OCI-LY3 (cell line): ENCODE results near the gene ROCK1.

Experiments
- H2AFZ ChIP-seq: fragments of 200-600, 300-600 bp; shearing (Covaris generic); 2 replicates; pipeline ENCODE4 v1.6.0; 2014; ENCODE audit warnings: antibody characterized with exemption, low read depth, low read length
- H3K27ac ChIP-seq: fragments of 200-600, 300-600 bp; sonication (generic); 2 replicates; pipeline ENCODE4 v1.5.1; 2014; ENCODE audit warnings: mild to moderate bottlenecking, low read length, moderate library complexity, mixed read lengths
- H3K27me3 ChIP-seq: fragments of 200-600, 300-600 bp; sonication (generic); 2 replicates; pipeline ENCODE4 v1.6.1; 2014; ENCODE audit warnings: low read depth, low read length, mixed read lengths
- H3K36me3 ChIP-seq: fragments of 200-600, 300-600 bp; sonication (generic); replicated peaks from 2 replicates; pipeline ENCODE3; 2014; ENCODE audit warnings: low read depth, low read length, mixed read lengths
- H3K4me1 ChIP-seq: fragments of 300-600, 200-600 bp; sonication (generic); 2 replicates; pipeline ENCODE4 v1.6.1; 2014; ENCODE audit warnings: low read length, mixed read lengths
- H3K4me2 ChIP-seq: fragments of 200-600, 300-600 bp; sonication (generic); 2 replicates; pipeline ENCODE4 v1.6.1; 2014; ENCODE audit warnings: low read length, mixed read lengths
- H3K4me3 ChIP-seq: fragments of 300-600, 200-600 bp; sonication (generic); 2 replicates; pipeline ENCODE4 v1.5.1; 2014; ENCODE audit warnings: antibody characterized with exemption, mild to moderate bottlenecking, low read length, moderate library complexity
- H3K79me2 ChIP-seq: fragments of 300-600, 200-600 bp; shearing (Covaris generic); 2 replicates; pipeline ENCODE4 v1.6.1; 2014; ENCODE audit warnings: mild to moderate bottlenecking, low read length, mixed read lengths
- H3K9ac ChIP-seq: fragments of 300-600, 200-600 bp; shearing (Covaris generic); 2 replicates; pipeline ENCODE4 v1.6.0; 2014; ENCODE audit warnings: mild to moderate bottlenecking, low read length, moderate library complexity
- H3K9me3 ChIP-seq: fragments of 200-600, 300-600 bp; shearing (Covaris generic); 2 replicates; pipeline ENCODE4 v1.6.1; 2014; ENCODE audit warnings: low read length, mixed read lengths; ENCODE audit not compliant: insufficient read depth
- H4K20me1 ChIP-seq: fragments of 200-600, 300-600 bp; sonication (generic); 2 replicates; pipeline ENCODE4 v1.6.1; 2016; ENCODE audit warnings: low read length, mixed read lengths; ENCODE audit not compliant: insufficient read depth
- EZH2phosphoT487 ChIP-seq: fragments of 200-600 bp; shearing (Covaris generic); IDR thresholded peaks from 2 replicates; pipeline ENCODE4 v1.6.1; 2018; ENCODE audit warnings: antibody characterized with exemption, mixed run types, low read depth
- TF ChIP-seq, protein P1 (sequence below): fragments of 200-600, 300-600 bp; sonication (generic); IDR thresholded peaks from 2 replicates; pipeline ENCODE4 v1.5.1; 2014; ENCODE audit warnings: antibody characterized with exemption, low read length, low read depth

The ROCK1 gene

GRCh38 chr18:21083017-21083416 lies 28.6 kb downstream of the ROCK1 start:
- Histone ChIP-seq H3K4me3 (no peak overlapping the region), H3K4me1 (peaks cover 6% of the 10 kb centered on the region; the same call in 1 of the 2 replicates), H3K4me2 (no peak overlapping the region), H3K79me2 (peaks cover 100% of the 10 kb centered on the region), H2AFZ (no peak overlapping the region), H3K27ac (no peak overlapping the region), H3K9ac (no peak overlapping the region), H3K9me3 (peaks cover 11% of the 10 kb centered on the region; the same call in 1 of the 2 replicates), H4K20me1 (peaks cover 96% of the 10 kb centered on the region), H3K27me3 (no peaks in the 10 kb centered on the region), H3K36me3 (peaks cover 22% of the 10 kb centered on the region)
- TF ChIP-seq, protein P1, sequence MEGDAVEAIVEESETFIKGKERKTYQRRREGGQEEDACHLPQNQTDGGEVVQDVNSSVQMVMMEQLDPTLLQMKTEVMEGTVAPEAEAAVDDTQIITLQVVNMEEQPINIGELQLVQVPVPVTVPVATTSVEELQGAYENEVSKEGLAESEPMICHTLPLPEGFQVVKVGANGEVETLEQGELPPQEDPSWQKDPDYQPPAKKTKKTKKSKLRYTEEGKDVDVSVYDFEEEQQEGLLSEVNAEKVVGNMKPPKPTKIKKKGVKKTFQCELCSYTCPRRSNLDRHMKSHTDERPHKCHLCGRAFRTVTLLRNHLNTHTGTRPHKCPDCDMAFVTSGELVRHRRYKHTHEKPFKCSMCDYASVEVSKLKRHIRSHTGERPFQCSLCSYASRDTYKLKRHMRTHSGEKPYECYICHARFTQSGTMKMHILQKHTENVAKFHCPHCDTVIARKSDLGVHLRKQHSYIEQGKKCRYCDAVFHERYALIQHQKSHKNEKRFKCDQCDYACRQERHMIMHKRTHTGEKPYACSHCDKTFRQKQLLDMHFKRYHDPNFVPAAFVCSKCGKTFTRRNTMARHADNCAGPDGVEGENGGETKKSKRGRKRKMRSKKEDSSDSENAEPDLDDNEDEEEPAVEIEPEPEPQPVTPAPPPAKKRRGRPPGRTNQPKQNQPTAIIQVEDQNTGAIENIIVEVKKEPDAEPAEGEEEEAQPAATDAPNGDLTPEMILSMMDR = no peak
- TF ChIP-seq EZH2phosphoT487 = no peak

GRCh38 chr18:21081426-21081825 lies 30.2 kb downstream of the ROCK1 start:
- Histone ChIP-seq H3K27ac (no peak overlapping the region), H3K9me3 (peaks cover 11% of the 10 kb centered on the region; the same call in 1 of the 2 replicates), H3K4me1 (peaks cover 6% of the 10 kb centered on the region; the same call in 1 of the 2 replicates), H3K79me2 (peaks cover 98% of the 10 kb centered on the region), H3K9ac (no peak overlapping the region), H4K20me1 (peaks cover 94% of the 10 kb centered on the region), H3K4me2 (no peak overlapping the region), H3K4me3 (no peak overlapping the region), H2AFZ (no peak overlapping the region), H3K36me3 (peaks cover 22% of the 10 kb centered on the region), H3K27me3 (no peaks in the 10 kb centered on the region)
- TF ChIP-seq, protein P1 = no peak
- no peak for TF ChIP-seq EZH2phosphoT487

GRCh38 chr18:21080576-21080975 lies 31.0 kb downstream of the ROCK1 start:
- Histone ChIP-seq H3K36me3 (peaks cover 22% of the 10 kb centered on the region), H3K9me3 (peaks cover 11% of the 10 kb centered on the region; the same call in 1 of the 2 replicates), H2AFZ (no peak overlapping the region), H3K79me2 (peaks cover 98% of the 10 kb centered on the region), H3K4me1 (peaks cover 6% of the 10 kb centered on the region; the same call in 1 of the 2 replicates), H3K27me3 (no peaks in the 10 kb centered on the region), H3K4me3 (no peak overlapping the region), H3K27ac (no peak overlapping the region), H4K20me1 (peaks cover 97% of the 10 kb centered on the region), H3K4me2 (no peak overlapping the region), H3K9ac (no peak overlapping the region)
- no peak for TF ChIP-seq EZH2phosphoT487
- TF ChIP-seq, protein P1 = no peak

- Histone ChIP-seq H3K27ac (no peak overlapping the region), H3K36me3 (no peaks in the 10 kb centered on the region), H3K4me3 (no peak overlapping the region), H3K79me2 (peaks cover 93% of the 10 kb centered on the region), H3K9me3 (no peaks in the 10 kb centered on the region), H3K27me3 (no peaks in the 10 kb centered on the region), H3K9ac (no peak overlapping the region), H4K20me1 (peaks cover 92% of the 10 kb centered on the region), H3K4me2 (no peak overlapping the region), H3K4me1 (peaks cover 15% of the 10 kb centered on the region; the same call in 1 of the 2 replicates), H2AFZ (no peak overlapping the region)
- TF ChIP-seq EZH2phosphoT487 = no peak
- TF ChIP-seq, protein P1 = no peak
Measured at GRCh38 chr18:21074336-21075323, 37.0 kb downstream of the ROCK1 start.
